Endodermal cell (in vitro differentiated cells): ENCODE measurements around the gene OASL. TPM values are rescaled to one million over a fixed set of nuclear protein-coding genes. Genes with fewer than 3 reads are reported as not detected.

Source experiments
- DNase-seq: peaks from one replicate; pipeline ENCODE4 v3.0.0-alpha.2; 2017
- H3K27ac ChIP-seq: 2 replicates; pipeline ENCODE4 v1.5.1; 2013; ENCODE audit warnings: mild to moderate bottlenecking, low read depth, low read length, moderate library complexity
- H3K27me3 ChIP-seq: 2 replicates; pipeline ENCODE4 v1.6.1; 2013; ENCODE audit warnings: mild to moderate bottlenecking, low read length, moderate library complexity; ENCODE audit not compliant: insufficient read depth, control insufficient read depth, poor library complexity, severe bottlenecking
- H3K36me3 ChIP-seq: 2 replicates; pipeline ENCODE4 v1.7.0; 2013; ENCODE audit warnings: mild to moderate bottlenecking, low read length, moderate library complexity; ENCODE audit not compliant: control insufficient read depth, insufficient read depth
- H3K4me1 ChIP-seq: one replicate; pipeline ENCODE4 v1.7.0; 2013; ENCODE audit warnings: low read length; ENCODE audit not compliant: control insufficient read depth, insufficient read depth
- H3K4me3 ChIP-seq: 2 replicates; pipeline ENCODE4 v1.5.1; 2013; ENCODE audit warnings: mild to moderate bottlenecking, low read length, moderate library complexity
- H3K9ac ChIP-seq: 2 replicates; pipeline ENCODE4 v1.6.1; 2013; ENCODE audit warnings: mild to moderate bottlenecking, low read length, moderate library complexity; ENCODE audit not compliant: poor library complexity, severe bottlenecking; ENCODE audit errors: extremely low read depth
- H3K9me3 ChIP-seq: 2 replicates; pipeline ENCODE4 v1.6.1; 2013; ENCODE audit warnings: mild to moderate bottlenecking, low read length, moderate library complexity; ENCODE audit not compliant: control insufficient read depth
- H3K27ac Mint-ChIP-seq: 2 replicates; pipeline ENCODE4 v1.8.0; 2020; ENCODE audit warnings: mixed read lengths
- H3K27me3 Mint-ChIP-seq: 2 replicates; pipeline ENCODE4 v1.8.0; 2021; ENCODE audit warnings: mild to moderate bottlenecking, mixed read lengths; ENCODE audit not compliant: insufficient read depth
- H3K36me3 Mint-ChIP-seq: 2 replicates; pipeline ENCODE4 v1.8.0; 2020; ENCODE audit warnings: low read depth, mixed read lengths
- H3K4me1 Mint-ChIP-seq: 2 replicates; pipeline ENCODE4 v1.8.0; 2020; ENCODE audit warnings: mixed read lengths
- H3K4me3 Mint-ChIP-seq: 2 replicates; pipeline ENCODE4 v1.8.0; 2020; ENCODE audit warnings: mild to moderate bottlenecking, moderate library complexity, mixed read lengths
- H3K9me3 Mint-ChIP-seq: 2 replicates; pipeline ENCODE4 v1.8.0; 2020; ENCODE audit warnings: mild to moderate bottlenecking, mixed read lengths
- WGBS, 2 experiments: methylation state at CpG; one replicate each; pipeline versions ENCODE4 v1.1.5 to v1.1.7; 2013; ENCODE audit warnings: missing lambda C conversion rate in 2 of 2, mixed read lengths in 1 of 2; ENCODE audit not compliant: insufficient coverage in 1 of 2, insufficient read length in 1 of 2; 5-methylcytosine and 5-hydroxymethylcytosine counted together
- total RNA-seq, 2 donors: library from RNA; stranded (reverse); fragmentation: NEBNext Ultra II Directional in 1 of 2; extraction: Animal tissue kit (Norgen Biotek cat#: 25700) in 1 of 2; gene quantifications; 2 replicates in 1 of 2; 3 replicates in 1 of 2; pipeline ENCODE4 v1.2.1, GENCODE V29; 2021
- TF ChIP-seq, protein P1 (sequence below): fragments of 200-600 bp; sonication (generic); conservative IDR thresholded peaks from 2 replicates; pipeline ENCODE4 v1.5.0; 2021; ENCODE audit warnings: antibody characterized with exemption, mild to moderate bottlenecking

OASL gene
- total RNA-seq, 2 donors from 2014 or later, result not detected

DNA sequence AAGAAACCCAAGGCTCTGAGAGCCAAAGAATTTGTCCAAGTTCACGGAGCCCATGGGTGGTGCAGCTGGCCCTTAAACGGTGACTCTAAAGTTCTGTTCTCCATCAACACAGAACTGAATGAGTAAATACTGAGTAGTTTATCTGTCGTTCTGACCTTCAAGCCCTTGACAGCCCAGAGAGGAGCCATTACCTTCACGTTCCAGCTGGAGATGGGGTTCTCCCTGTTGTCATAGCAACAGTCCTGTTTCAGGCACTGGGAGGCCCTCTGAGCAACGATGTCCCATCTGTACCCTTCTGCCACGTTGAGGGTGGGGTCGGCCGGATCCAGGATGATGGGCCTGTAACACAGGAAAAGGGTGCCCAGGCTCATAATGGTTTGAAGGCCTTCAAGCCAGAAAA, 15.2 kb downstream of the OASL start:
- no peak overlapping the region for H3K9ac ChIP-seq
- TF ChIP-seq, protein P1, sequence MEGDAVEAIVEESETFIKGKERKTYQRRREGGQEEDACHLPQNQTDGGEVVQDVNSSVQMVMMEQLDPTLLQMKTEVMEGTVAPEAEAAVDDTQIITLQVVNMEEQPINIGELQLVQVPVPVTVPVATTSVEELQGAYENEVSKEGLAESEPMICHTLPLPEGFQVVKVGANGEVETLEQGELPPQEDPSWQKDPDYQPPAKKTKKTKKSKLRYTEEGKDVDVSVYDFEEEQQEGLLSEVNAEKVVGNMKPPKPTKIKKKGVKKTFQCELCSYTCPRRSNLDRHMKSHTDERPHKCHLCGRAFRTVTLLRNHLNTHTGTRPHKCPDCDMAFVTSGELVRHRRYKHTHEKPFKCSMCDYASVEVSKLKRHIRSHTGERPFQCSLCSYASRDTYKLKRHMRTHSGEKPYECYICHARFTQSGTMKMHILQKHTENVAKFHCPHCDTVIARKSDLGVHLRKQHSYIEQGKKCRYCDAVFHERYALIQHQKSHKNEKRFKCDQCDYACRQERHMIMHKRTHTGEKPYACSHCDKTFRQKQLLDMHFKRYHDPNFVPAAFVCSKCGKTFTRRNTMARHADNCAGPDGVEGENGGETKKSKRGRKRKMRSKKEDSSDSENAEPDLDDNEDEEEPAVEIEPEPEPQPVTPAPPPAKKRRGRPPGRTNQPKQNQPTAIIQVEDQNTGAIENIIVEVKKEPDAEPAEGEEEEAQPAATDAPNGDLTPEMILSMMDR, result no peak
- Mint-ChIP-seq H3K36me3 (no peaks in the 10 kb centered on the region), H3K27ac (no peak overlapping the region), H3K9me3 (peaks cover 10% of the 10 kb centered on the region), H3K27me3 (peaks cover 2% of the 10 kb centered on the region), H3K4me3 (no peak overlapping the region), H3K4me1 (peaks cover 8% of the 10 kb centered on the region)
- 86 to 88% methylated on average over 7 to 8 of the region's 8 CpGs for WGBS, 2 experiments
- DNase-seq, result no peak
- H3K27me3 ChIP-seq, result no peaks in the 10 kb centered on the region
- H3K9me3 ChIP-seq, result peaks cover 10% of the 10 kb centered on the region
- no peak overlapping the region for H3K4me3 ChIP-seq
- no peak overlapping the region for H3K27ac ChIP-seq
- no peaks in the 10 kb centered on the region for H3K36me3 ChIP-seq
- H3K4me1 ChIP-seq, result peaks cover 6% of the 10 kb centered on the region

DNA sequence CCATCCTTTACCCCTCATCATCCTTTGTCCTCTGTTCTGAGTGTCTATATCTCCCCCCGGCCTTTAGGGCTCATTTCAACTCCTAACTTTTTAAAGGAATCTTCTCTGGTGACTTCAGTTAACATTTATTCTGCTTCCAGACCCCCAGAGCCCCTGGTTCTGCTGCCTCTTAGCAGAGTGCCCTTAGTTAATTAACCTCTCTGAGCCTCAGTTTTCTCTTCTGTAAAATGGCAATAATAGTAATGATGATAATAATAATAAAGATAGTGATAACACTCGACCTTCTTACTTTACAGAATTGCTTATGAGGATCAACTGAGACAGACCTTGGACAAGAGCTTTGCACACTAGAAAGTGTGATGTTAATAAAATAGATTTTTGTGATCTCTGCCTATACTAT, 16.3 kb downstream of the OASL start:
- no peaks in the 10 kb centered on the region for H3K36me3 Mint-ChIP-seq
- peaks cover 2% of the 10 kb centered on the region for H3K27me3 Mint-ChIP-seq
- TF ChIP-seq, protein P1, result no peak
- DNase-seq, result no peak
- Histone ChIP-seq H3K9me3 (peaks cover 11% of the 10 kb centered on the region), H3K4me3 (no peak overlapping the region), H3K36me3 (no peaks in the 10 kb centered on the region), H3K27ac (no peak overlapping the region), H3K27me3 (no peaks in the 10 kb centered on the region), H3K9ac (no peak overlapping the region), H3K4me1 (peaks cover 6% of the 10 kb centered on the region)
- WGBS, 2 experiments, result 70 to 100% methylated on average over 2 of the region's 2 CpGs
- H3K9me3 Mint-ChIP-seq, result peaks cover 14% of the 10 kb centered on the region
- no peak overlapping the region for H3K27ac Mint-ChIP-seq
- H3K4me3 Mint-ChIP-seq, result no peak overlapping the region
- peaks cover 8% of the 10 kb centered on the region for H3K4me1 Mint-ChIP-seq

GRCh38 chr12:121021754-121022153, 17.3 kb downstream of the OASL start:
- Histone ChIP-seq H3K36me3 (no peaks in the 10 kb centered on the region), H3K4me1 (peaks cover 6% of the 10 kb centered on the region), H3K27ac (no peak overlapping the region), H3K27me3 (no peaks in the 10 kb centered on the region), H3K9me3 (peaks cover 8% of the 10 kb centered on the region), H3K4me3 (no peak overlapping the region), H3K9ac (no peak overlapping the region)
- peaks cover 10% of the 10 kb centered on the region for H3K9me3 Mint-ChIP-seq
- peaks cover 2% of the 10 kb centered on the region for H3K27me3 Mint-ChIP-seq
- H3K36me3 Mint-ChIP-seq, result no peaks in the 10 kb centered on the region
- DNase-seq, result no peak
- no peak overlapping the region for H3K4me3 Mint-ChIP-seq
- H3K27ac Mint-ChIP-seq, result no peak overlapping the region
- H3K4me1 Mint-ChIP-seq, result peaks cover 8% of the 10 kb centered on the region
- TF ChIP-seq, protein P1, result no peak
- WGBS, 2 experiments, result 87 to 98% methylated on average over 1 to 5 of the region's 6 CpGs
